ENCODE measurements around the gene CFHR5.
"Not testable (repeated sequence)": the region's sequence is repeated elsewhere in the genome, so short reads cannot be mapped to it uniquely, and the experiment has no call there.

The CFHR5 gene
- total RNA-seq = 0 reads per million in 2 donors

- no peak for DNase-seq
Measured at GRCh38 chr1:196977278-196977677, at the start of gene CFHR5. TSS of gene CFHR5 (plus strand) at chr1:196977556. CDS start at chr1:196977665, 109 bp downstream.

DNA sequence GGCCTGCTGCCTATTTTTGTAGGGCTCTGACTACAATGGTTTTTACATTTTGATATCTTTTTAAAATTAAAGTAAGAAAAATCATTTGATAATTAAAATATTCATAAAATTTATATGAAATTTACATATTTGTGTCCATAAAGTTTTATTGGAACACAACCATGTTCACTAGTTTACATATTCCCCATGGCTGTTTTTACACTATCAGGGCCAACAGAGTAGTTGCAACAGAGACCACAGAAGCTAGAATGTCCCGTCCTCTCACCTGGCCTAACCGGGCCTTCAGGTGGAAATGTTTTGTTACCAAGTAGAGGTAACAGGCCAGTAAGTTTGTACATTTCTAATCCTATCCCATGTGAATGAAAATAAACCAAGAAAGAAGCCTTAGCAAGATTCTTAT, 44.5 kb upstream of the CFHR5 start:
- not testable (repeated sequence) for DNase-seq

- DNase-seq = no peak
Measured at GRCh38 chr1:196933531-196934189, 43.7 kb upstream of the CFHR5 start.

GRCh38 chr1:196941474-196941873, 35.9 kb upstream of the CFHR5 start:
- DNase-seq = not testable (repeated sequence)

- DNase-seq = not testable (repeated sequence)
Measured at GRCh38 chr1:196943568-196943967, 33.8 kb upstream of the CFHR5 start, which contains the start of gene CFHR2. TSS of gene CFHR2 (plus strand) at chr1:196943738. CDS start at chr1:196943881, 143 bp downstream.

- DNase-seq = no peak
Measured at GRCh38 chr1:196951711-196952394, 25.5 kb upstream of the CFHR5 start.

- DNase-seq = no peak
Measured at GRCh38 chr1:196954778-196955177, 22.6 kb upstream of the CFHR5 start.

GRCh38 chr1:196955926-196956325, 21.4 kb upstream of the CFHR5 start:
- DNase-seq = no peak

DNA sequence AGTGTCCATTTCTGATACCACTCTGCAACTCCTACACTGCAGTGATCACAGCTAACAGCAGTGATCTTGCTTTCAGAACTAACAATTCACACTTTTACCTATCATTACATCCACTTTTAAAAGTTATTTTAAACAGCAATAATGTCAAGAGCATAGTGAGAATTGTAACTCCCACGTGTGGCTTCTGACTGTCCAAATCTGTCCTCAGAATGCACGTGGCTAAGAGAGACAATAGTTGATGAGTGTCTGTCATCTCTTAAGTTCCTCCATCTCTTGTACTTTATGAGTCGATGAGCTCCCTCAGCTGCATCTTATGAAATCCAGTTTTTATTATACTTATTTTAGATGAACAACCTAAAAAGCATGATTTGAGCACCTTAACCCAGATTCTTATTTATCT, 16.5 kb upstream of the CFHR5 start:
- no peak for DNase-seq

- DNase-seq = no peak
Measured at GRCh38 chr1:196970182-196970581, 7.2 kb upstream of the CFHR5 start.

GRCh38 chr1:196976278-196976677, 1.1 kb upstream of the CFHR5 start:
- no peak for DNase-seq

DNA sequence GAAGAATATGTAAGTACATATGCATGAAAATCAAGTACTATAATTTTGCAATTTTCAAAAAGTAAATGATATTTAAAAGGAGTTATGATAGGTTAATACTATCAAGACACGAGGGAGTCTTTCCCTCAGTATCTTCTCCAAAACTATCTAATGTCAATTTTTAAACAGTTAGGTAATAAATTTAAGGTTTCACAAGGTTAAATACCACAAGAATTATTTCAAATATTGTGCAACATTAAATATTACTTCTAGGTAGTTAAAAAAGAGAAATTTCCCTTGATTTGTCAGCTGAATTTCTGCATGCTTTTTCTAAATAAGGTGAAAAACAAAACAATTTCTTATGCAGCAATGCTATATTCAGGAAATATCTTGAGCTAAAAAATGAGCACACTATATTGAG, 3.5 kb downstream of the CFHR5 start:
- no peak for DNase-seq

- DNase-seq = not testable (repeated sequence)
Measured at GRCh38 chr1:196982247-196982646, 4.9 kb downstream of the CFHR5 start.

GRCh38 chr1:196991919-196992651, 14.7 kb downstream of the CFHR5 start:
- not testable (repeated sequence) for DNase-seq

GRCh38 chr1:196993916-196994315, 16.6 kb downstream of the CFHR5 start:
- DNase-seq = no peak

- no peak for DNase-seq
Measured at GRCh38 chr1:196997423-196997822, 20.1 kb downstream of the CFHR5 start.

- no peak for DNase-seq
Measured at GRCh38 chr1:197001828-197002227, 24.5 kb downstream of the CFHR5 start.

GRCh38 chr1:197003132-197003531, 25.8 kb downstream of the CFHR5 start:
- DNase-seq = no peak

DNA sequence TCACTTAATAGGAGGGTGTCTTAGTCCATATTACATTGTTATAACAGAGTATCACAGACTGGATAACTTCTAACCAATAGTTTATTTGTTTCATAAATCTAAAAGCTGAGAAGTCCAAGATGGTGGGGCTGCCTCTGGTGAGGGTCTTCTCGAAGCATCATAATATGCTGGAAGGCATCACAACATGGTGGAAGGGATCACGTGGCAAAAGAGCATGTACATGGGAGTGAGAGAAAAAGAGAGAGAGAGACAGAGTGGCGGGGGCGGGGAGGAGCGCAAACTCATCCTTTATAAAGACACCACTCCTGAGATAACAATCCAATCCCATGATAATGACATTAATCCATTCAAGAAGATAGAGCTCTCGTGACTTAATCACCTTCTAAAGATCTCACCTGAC, 31.5 kb downstream of the CFHR5 start:
- no peak for DNase-seq

- DNase-seq = no peak
Measured at GRCh38 chr1:197011614-197012013, 34.3 kb downstream of the CFHR5 start.

- DNase-seq = no peak
Measured at GRCh38 chr1:197013234-197013633, 35.9 kb downstream of the CFHR5 start.

- no peak for DNase-seq
Measured at GRCh38 chr1:197016751-197017150, 39.4 kb downstream of the CFHR5 start.

- no peak for DNase-seq
Measured at GRCh38 chr1:197017558-197018146, 40.3 kb downstream of the CFHR5 start.
